NCI-H1048 (cell line): Measurements from ENCODE around the gene KCTD5.
"Not testable (repeated sequence)": the region's sequence is repeated elsewhere in the genome, so short reads cannot be mapped to it uniquely, and the experiment has no call there.

Source experiments
- DNase-seq: peaks from one replicate; lab custom pipeline; 2025; lab: John Stamatoyannopoulos, UW

KCTD5 gene

DNA sequence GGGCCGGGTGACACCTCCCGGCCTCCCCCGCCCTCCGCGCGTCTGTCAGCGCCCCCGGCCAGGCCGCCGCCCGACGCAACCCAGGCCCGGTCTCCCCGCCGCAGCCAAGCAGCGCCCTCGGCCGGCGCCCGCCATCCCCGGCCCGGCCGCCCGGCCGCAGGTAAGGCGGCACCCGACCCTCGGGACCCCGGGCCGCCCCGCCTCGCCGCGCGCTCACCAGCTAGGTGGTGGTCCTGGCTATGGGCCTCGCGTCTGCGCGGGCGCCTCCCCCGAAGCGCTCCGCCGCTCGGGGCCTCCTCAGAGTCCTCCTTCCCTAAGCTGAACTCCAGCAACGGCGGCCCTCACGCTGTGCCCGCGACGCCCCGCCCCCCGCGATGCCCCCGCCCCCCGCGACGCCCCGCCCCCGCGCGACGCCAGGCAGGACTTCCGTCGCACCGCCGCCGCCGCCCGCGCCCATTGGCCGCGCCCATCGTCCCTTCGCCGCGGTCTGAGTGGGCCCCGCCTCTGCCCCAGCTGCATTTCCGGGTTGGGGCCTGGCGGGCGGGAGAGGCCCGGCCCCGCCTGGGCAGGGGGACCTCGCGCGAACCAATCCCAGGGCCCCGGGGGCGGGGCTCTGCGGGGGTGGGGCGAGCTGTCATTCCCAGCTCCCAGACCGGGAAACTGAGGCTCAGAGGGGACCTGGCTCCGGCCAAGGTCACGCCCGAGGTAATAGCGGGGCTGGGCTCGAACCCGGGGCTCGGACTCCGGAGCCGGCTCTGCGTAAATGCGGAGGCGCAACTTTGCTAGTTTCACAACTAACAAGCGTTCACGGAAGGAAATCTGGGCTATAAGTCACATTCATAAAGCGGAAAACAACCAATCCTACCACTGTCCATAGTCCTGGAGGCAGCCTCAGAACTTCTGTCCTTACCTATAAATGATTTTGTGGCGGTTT lies 9.0 kb upstream of the KCTD5 start:
- DNase-seq = peak; percentile 58

DNA sequence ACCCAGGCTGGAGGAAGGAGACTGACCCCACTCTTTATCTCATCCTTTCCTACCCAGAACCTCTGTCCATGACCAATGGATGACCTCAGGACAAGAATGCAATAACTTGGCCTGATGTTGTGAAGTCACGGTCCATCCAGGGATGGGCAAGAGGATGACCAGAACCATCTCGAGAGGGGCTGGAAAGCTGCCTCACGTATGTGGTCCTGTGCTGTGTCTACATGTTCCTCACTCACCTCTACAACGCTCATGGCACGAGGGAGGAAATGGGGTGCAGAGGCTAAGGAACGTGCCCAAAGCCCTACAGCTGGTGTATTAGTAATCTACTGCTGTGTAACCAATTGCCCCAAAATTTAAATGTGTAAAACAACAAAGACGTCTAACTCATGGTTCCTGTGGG lies 7.3 kb upstream of the KCTD5 start:
- DNase-seq = no peak

DNA sequence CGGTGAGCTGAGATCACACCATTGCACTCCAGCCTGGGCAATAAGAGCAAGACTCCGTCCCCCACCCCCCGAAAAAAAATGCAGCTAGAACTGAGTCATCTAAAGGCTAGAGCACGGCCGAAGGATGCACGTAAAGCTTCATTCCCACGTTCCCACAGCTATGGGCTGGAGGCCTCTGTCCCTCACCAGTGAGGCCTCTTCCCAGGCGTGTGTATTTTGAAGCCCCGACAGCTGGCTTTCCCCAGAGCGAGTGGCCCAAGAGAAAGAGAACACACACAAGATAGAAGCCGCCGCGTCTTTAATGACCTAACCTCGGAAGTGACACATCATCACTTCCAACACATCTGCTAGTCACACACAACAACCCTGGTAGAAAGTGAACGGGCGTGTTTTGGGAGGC lies 6.6 kb upstream of the KCTD5 start:
- no peak for DNase-seq

DNA sequence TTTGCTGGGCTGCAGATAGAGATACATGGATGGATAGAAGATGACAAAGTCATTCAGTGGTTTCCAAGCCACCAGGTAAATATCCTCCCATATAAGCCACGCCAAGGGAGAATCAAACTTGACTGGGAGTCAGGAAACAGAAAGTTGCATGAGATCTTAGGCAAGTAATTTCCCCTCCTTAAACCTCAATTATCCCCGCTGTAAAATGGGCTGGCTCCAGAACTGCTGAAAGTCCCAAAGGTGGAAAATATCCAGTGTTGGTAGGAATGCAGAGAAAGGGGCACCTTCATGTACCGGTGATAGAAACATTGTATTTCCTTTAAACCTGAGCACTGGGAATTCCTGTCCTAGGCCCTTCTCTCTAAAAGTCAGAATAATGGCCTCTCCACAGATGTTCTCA lies 5.4 kb upstream of the KCTD5 start:
- not testable (repeated sequence) for DNase-seq

DNA sequence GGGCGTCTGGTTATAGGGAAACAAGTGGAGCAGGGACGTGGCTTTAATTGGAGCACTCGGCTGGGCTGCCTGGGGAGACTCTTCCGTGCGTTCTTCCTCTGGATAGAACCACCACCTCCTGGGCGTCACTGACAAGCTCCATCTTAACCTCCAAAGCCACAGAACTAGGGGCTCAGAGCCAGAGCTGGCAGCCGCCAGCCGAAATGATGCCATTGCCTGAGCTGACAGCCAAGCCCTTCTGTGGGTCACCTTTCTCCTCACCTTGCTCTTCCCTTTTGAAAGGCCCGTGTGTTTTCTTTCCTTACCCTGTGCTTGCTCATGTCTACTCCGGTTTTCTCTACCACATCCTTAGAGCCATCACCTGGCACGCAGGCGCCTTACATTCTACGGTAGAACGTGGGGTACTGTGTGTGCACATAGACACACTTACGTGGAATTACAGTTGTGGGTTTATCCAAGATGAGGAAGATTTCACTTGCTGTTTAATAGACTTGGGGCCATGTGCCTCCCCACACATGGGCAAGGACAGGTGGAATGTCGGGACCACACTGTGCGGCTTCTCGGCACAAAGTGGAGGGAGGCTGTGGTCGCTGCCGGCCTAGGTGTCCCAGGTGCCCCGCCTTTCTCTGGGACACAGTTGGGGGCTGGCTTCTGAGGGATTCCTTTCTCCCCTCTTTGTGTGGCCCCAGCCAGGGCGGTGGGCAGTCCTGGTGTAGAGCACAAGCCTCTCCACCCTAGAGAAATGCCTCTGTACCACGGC lies 3.9 kb upstream of the KCTD5 start:
- DNase-seq = not testable (repeated sequence)

DNA sequence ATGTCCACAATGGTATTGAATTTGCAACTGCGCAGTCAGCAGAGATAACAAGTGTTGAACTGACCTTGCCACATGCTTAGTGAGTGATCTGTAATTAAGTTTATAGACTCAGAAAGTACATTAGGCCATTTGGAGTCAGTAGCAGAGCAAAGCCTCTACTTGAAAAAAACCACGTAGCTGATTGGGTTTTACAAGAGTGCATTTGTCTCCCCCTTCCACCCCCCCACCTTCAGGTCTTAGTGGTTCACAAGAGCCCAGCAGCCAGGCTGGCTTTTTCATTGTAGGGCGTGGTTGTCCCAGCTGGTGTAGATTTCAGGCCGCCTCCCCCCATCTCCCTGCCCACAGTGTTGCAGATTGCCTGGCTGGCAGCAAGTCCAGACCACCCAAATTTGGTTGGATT lies 2.4 kb upstream of the KCTD5 start:
- not testable (repeated sequence) for DNase-seq

DNA sequence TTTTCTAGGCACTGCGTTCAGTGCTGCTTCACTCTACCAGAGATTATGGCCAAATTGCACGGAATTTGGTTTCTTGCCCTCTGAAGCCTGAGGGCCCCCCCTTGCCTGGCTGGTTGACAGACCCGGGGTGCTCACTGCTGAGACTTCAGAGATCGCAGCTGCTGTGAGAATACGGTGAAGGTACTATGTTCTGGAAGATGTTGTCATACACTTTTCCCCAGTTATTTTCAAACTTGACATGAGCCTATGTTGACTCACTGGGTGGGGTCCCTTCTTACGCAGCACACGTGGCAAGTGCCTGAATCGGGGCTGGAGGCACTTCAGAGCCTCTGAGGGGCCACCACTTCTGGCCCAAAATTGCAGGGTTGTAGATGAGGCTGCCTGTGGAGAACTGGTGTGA lies 2.0 kb upstream of the KCTD5 start:
- not testable (repeated sequence) for DNase-seq

DNA sequence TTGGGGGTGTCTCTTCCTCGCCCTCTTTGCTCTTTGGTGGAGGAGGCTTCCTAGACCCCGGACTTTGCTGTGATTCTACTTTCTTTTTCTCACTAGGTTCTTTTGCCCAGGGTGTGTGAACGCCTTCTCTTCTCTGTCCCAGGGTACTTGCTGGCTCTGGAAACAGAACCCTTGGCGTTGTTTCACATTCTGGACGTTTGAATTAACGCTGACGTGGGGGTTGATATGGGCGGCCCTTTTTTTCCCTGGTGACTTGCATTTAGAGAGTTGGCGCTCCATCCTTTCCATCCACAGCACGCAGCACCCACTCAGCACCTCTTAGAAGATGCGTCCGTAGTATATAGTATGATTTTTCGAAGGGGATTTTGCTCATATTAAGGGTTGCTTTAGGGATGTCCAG lies 718 bp downstream of the KCTD5 start:
- DNase-seq = not testable (repeated sequence)

DNA sequence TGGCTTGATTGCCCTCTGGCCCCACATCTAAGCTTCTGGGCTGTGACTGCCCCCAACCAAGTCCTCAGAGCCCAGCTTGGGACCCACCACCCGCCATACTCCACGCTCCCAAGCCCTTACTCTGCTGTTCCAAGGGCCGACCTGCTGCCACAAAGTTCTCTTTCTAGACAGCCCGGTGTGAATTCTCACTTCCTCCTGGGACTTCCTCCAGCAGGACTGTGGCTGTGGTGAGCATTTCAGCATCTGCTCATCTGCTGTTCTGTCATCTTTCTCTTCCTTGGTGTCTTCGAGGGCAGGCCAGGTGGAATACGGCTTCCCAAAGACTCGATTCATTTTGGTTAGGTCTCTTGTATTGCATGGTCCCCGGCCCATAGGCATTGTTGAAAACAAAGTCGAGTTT lies 3.8 kb downstream of the KCTD5 start:
- DNase-seq = not testable (repeated sequence)

DNA sequence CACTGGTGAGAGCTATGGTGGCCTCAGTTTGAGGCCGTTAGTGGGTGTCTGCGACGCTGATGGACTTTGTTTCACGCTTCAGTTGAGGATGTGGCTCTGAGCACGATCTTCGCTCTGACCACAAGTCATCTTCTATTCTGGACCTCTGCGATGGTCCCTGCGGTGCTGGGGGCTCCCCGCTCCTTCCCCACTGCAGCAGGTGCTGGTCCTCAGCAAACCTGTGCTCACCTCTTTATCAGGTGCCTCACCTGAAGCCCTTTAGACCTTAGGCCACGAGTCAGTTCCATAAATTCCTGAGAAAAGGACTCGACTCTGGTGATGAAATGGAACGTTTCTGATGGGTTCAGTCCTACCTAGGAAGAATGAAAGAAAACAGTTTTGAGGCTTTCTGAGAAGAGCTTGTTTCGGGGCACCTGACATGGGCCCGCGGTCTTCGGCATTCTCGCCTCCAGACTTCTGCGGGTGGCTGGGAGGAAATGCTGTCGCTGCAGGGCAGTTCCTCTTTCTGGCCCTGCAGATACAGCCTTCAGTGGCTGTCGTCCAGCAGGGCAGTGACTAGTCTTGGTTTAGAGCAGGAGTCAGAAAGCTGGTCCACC lies 4.7 kb downstream of the KCTD5 start:
- no peak for DNase-seq

DNA sequence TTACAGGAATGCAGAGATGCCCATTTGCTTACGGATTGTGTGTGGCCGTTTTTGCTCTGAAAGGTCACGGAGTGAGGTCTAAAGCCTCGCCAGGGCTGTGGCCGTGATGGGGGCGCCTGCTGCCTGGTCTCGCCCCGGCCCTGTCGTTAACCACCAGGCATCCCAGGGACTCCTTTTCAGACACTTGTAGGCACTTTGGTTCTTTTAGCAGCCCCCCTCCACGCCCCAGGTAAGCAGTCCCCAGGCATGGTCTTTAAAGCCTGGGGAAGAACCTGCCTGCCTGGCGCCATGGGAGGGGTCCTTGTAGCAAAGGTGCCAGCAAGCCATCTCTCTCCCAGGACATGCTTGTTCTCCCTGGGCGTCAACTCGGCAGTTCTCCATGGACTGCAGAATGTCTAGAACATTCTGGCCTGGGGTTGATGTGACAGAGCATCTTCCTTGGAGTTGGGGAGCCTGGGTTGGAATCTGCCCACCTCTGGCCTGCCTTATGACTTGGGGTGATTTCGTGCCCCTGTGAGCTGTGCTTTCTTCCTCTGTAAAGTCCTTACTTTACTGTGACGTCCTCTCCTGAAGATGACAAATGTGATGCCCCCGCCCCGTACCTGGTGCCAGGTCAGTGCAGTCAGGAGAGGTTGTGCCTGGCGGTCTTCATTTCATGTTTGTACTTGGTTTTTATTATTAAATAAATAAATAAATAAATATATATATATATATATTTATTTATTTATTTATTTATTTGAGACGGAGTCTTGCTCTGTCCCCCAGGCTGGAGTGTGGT lies 5.4 kb downstream of the KCTD5 start:
- no peak for DNase-seq

DNA sequence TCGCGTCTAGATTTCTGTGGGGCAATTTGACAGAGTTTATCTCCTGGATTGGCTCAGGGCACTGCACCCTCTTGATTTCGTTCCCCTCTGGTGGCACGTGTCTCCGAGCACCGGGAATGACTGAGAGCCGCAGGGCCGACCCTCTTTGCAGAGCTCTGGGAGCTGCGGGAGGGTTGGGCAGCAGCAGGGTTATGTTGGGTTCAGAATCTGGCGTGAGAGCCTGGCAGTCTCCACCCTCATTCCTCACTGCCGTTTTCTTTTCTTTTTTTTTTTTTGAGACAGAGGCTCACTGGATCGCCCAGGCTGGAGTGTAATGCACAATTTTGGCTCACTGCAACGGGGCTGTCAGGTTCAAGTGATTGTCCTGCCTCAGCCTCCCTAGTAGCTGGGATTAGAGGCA lies 7.1 kb downstream of the KCTD5 start:
- not testable (repeated sequence) for DNase-seq

DNA sequence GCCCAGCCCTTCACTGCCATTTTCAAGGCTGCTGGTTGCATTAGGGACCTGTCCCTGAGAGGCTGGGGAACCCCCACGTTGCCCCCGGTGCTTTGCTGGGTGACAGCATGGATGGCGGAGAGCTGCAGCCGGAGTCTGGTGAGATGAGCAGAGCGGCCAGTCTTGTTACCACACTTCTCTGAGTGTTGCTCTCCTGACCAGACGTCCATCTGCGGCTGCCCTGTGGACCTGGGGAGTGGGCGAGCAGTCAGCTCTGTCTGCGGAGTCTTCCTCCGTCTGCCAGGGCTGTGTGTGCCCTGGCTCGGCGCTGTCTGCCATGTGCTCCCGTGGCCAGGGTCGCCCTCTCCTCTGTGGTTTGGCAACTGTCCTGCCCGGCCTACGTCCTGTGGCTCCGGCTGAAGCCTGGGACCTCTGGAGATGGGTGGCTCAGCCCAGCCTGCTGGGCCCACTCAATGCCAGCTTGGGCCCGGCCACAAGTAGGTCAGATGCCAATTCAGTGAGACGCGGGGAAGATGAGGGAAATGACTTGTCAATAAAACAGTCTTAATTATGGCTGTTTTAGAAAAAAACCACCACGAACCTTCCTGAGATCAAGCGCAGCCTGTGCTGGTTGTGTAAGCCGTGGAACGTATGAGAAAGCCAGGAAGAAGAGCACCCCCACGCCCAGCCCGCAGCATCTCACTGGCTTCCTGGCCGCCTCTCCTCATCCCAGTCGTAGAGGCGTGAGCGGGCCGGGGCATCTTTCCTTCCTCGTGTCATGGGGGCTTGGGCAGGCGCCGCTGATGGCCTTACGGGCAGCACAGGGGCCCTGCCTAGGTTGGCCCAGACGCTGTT lies 7.9 kb downstream of the KCTD5 start:
- no peak for DNase-seq

DNA sequence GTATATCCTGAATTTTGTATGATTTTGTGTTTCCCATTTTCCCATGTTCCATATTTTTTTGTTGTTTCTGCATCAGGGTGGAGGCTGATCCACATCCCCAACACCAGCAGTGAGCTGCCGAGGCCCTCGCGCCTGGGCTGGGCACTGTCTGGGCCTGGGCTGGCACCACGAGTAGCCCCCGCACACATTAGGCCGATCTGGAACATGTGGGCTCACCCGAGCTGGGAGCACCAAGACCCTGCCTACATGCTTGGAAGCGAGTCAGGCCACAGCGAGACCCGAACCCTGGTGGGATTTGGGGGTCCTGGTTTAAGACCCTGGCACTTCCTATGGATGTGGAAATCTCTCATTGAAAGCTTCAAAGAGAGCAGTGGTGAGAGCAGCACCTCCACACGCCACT lies 8.5 kb downstream of the KCTD5 start:
- no peak for DNase-seq

DNA sequence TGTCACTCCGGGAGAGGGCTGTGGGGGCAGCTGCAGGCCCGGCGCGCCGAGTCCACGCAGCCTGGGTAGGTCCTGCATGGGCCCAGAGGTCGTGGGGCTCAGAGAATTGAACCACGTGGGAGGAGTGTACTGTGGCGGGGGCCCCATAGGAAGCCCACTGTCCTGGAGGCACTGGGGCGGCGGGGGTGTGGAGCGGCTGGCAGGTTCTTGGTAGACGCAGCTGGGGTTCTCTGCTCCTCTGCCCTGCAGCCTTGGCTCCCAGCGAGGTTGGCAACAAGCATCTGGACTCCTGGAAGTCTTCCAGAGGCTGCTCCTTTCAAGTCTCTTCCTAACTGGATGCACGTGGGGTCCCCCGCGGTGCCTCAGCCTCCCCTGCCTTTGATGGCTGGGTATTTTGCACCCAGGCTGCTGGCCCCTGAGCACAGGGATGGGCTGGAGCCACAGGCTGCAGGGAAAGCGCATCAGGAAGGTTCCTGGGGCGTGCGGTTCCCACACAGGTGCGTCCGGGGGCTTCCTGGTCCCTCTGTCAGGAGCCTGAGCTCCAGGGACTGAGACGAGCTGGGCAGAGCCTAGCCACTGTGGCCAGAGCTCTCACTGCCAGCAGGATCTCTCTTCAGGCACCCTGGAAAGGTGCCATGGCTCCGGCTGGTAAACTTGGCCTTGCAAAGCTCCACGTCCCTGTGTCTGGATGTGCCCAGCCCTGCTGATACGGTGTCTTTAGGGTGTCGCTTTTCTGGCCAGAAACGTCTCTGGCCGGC lies 9.3 kb downstream of the KCTD5 start:
- DNase-seq = no peak

DNA sequence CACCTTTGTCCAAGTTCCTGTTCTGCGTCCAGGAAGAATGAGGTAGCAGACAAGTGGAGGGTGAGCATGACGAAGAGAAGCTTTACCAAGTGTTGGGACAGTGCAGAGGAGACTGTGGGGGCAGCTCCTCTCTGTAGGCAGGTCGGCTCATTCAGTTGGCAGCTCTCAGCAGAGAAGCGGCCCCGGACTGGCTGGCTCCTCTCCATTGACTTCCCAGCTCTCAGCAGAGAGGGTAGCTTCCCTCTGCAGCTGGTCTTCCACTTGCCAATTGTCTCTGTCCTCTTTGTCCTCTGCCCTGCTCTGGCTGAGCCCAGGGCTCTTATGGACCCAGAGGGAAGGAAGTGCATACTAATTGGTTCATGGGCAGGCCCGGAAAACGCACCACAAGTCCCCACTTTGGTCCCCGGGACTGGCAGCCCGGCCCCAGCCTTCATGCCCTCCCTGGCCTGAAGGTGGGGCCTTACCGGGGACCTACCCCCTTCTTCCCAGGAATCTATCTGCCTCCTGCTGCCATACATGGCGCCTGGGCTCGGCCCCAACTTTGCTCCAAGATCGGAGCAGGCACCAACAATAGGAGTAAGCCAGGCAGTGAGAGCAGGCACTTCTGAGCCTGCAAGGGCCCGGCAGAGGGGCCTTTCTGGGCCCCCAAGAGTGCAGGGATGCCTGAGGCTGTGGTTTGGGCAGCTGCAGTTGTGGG lies 10.1 kb downstream of the KCTD5 start:
- DNase-seq = no peak

DNA sequence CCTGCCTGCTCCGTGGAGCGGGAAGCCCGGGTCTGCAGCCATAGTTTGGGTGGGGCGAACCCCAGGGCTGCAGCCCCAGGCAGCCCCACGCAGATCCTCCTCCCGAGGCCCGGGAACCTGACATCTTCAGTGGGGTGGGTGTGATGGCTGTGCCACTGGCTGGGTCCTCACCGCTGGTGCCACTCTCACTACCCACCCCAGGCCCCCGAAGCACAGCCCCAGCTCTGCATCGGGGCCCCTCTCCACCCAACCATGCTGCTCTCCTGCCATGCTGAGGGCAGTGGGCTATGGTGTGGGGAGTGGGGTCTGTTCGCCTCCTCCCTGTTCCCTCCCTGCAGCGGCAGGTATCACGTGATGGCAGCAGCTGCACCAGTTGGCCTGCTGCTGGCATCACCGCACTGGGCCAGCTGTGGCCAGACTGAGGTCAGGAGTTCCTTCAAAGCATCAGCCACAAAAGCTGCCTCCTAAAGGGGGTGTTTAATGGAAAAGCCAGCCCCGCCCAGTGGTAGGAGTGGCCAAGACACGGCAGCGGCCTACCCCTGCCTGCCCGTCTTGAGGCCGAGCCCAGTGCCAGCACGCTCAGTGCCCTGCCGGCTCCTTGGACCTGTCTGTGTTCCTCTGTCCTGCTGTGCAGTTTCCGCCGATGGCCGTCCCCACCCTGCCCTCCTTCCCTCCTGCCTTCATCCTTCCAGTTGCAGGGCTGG lies 10.8 kb downstream of the KCTD5 start:
- no peak for DNase-seq

DNA sequence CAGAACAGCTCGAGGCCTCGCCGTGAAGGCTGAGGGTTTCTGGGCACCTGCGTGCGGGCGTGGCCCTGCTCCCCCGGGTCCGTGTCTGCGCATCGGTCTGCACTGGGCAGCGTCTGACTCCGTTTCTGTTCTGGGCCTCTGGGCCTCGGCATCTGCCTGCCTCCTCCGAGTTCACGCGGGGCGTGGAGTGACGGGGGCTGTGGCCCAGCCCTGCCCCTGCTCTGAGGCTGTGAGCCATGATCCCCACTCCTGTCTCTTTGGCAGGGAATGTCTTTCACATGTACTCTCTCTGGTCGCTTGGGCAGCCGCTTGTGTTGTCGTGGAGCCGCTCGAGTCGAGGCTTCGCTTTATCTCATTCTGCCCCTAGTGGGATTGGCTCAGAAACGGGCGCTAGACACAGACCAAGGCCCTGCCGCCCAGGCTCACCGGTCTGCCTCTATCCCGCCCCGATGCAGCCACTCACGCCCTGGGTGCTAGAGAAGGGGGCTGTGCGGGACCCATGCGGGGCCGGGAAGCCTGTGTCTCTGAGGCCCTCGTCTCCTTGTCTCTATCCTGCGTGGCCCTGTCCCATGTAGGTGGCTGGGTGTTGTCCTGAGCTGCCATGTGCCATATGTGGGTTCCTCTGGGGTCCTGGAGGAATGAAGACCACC lies 14.4 kb downstream of the KCTD5 start:
- DNase-seq = not testable (repeated sequence)
